IPS-20b (cell line): ENCODE measurements around the gene PCMTD2.

ENCODE experiments used
- H3K27ac ChIP-seq: one replicate; pipeline ENCODE4 v1.5.1; 2013; ENCODE audit warnings: low read length
- H3K27me3 ChIP-seq: 2 replicates; pipeline ENCODE4 v1.6.1; 2013; ENCODE audit warnings: mild to moderate bottlenecking, low read length, inconsistent platforms; ENCODE audit not compliant: insufficient read depth
- H3K36me3 ChIP-seq: 2 replicates; pipeline ENCODE4 v1.6.1; 2013; ENCODE audit warnings: low read depth, mild to moderate bottlenecking, inconsistent platforms, low read length, moderate library complexity; ENCODE audit not compliant: insufficient read depth
- H3K4me1 ChIP-seq: 2 replicates; pipeline ENCODE4 v1.6.1; 2013; ENCODE audit warnings: mild to moderate bottlenecking, control low read depth, inconsistent platforms, low read length, moderate library complexity; ENCODE audit not compliant: insufficient read depth
- H3K4me3 ChIP-seq: 2 replicates; pipeline ENCODE4 v1.5.1; 2013; ENCODE audit warnings: mild to moderate bottlenecking, low read length, inconsistent platforms
- H3K9ac ChIP-seq: 2 replicates; pipeline ENCODE4 v1.6.1; 2013; ENCODE audit warnings: low read depth, mild to moderate bottlenecking, inconsistent platforms, low read length, moderate library complexity
- H3K9me3 ChIP-seq: 2 replicates; pipeline ENCODE4 v1.6.1; 2013; ENCODE audit warnings: mild to moderate bottlenecking, low read depth, low read length, inconsistent platforms; ENCODE audit not compliant: insufficient read depth

Gene PCMTD2

DNA sequence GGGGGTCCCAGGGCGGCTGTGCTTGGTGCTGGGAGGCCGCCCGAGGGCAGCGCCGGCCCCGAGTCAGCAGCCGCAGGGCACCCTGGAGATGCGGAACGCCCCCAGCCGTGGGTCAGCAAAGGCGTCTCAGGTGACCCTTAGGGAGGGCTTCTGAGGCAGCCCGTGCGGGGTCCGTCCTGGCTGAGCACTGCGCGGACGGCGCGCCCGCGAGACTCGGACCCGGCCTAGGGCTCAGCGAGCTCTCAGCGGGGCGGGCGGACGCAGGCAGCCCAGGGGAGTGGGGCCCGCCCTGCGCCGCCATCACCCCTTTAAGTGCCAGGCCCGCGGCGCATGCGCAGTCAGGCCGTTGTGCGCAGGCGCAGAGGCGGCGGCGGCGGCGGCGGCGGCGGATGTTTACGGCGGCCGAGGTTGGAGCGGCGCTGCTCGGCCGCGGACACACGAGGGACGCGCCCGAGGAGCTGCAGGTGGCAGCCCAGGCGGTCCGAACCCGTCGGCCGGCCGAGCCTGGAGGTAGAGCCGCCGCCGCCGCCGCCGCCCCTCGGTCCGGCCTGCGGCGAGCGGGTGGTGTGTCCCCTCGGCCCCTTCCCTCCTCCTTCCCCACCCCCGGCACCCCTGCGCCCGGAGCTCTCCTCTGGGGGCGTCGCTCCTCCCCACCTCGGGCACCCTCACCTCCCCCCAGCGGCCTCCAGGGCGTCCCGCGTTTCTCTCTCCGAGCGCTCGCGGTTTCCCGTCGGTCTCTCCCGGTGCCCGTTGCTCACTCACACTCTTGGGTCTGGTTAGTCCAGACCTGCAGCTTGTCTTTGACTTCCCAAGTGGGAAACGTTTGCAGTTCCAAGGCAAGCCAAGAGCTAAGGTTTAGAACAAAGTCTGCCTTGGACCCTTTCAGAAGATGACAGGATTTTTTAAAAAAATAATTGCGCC lies at the start of gene PCMTD2:
PCMTD2 (plus strand) TSS at position 388 of the 921 bp plus-strand sequence. CDS start 4,218 bp downstream, outside the sequence.
- Histone ChIP-seq H3K27me3 (peaks cover 4% of the 10 kb centered on the region), H3K4me1 (peaks cover 13% of the 10 kb centered on the region), H3K4me3 (peak within 1 kb of the TSS; percentile 94), H3K27ac (no peak within 1 kb of the TSS), H3K36me3 (peaks cover 3% of the 10 kb centered on the region; the same call in 1 of the 2 replicates), H3K9me3 (no peaks in the 10 kb centered on the region), H3K9ac (peak within 1 kb of the TSS; percentile 91)

DNA sequence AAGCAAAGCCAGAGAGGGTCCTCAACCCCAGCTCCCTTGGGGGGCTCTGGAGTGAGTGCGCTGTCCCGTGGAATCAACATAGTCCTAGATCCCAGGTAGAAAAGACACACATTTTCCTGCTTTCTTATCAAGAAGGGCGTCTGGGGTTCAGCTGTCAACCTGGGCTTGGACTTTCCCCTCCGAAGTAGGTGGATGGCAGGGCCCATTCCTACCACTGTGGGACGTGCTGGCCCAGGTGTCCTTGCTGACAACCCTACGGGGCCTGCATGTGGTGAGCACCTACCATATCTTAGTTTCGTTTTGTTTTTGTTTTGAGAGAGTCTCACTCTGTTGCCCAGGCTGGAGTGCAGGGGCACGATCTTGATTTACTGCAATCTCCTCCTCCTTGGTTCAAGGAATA lies 48.9 kb upstream of the PCMTD2 start:
- no peaks in the 10 kb centered on the region for H3K4me1 ChIP-seq
- no peaks in the 10 kb centered on the region for H3K36me3 ChIP-seq
- no peaks in the 10 kb centered on the region for H3K27me3 ChIP-seq
- H3K4me3 ChIP-seq, result no peak overlapping the region
- H3K9me3 ChIP-seq, result no peaks in the 10 kb centered on the region
- no peak overlapping the region for H3K9ac ChIP-seq
- H3K27ac ChIP-seq, result no peak overlapping the region

- Histone ChIP-seq H3K4me3 (no peak overlapping the region), H3K27me3 (no peaks in the 10 kb centered on the region), H3K36me3 (no peaks in the 10 kb centered on the region), H3K9ac (no peak overlapping the region), H3K9me3 (no peaks in the 10 kb centered on the region), H3K27ac (no peak overlapping the region), H3K4me1 (no peaks in the 10 kb centered on the region)
These were observed 47.6 kb upstream of the PCMTD2 start for GRCh38 chr20:64207641-64208590.

- Histone ChIP-seq H3K9ac (no peak overlapping the region), H3K9me3 (no peaks in the 10 kb centered on the region), H3K36me3 (no peaks in the 10 kb centered on the region), H3K4me3 (no peak overlapping the region), H3K27ac (no peak overlapping the region), H3K27me3 (no peaks in the 10 kb centered on the region), H3K4me1 (no peaks in the 10 kb centered on the region)
These were observed 46.4 kb upstream of the PCMTD2 start for GRCh38 chr20:64209148-64209547.

- Histone ChIP-seq H3K4me3 (no peak overlapping the region), H3K9me3 (no peaks in the 10 kb centered on the region), H3K9ac (no peak overlapping the region), H3K36me3 (no peaks in the 10 kb centered on the region), H3K27me3 (no peaks in the 10 kb centered on the region), H3K27ac (no peak overlapping the region), H3K4me1 (no peaks in the 10 kb centered on the region)
These were observed 44.7 kb upstream of the PCMTD2 start for GRCh38 chr20:64210656-64211369.

- no peaks in the 10 kb centered on the region for H3K4me1 ChIP-seq
- no peak overlapping the region for H3K27ac ChIP-seq
- H3K27me3 ChIP-seq, result no peaks in the 10 kb centered on the region
These were observed 43.5 kb upstream of the PCMTD2 start for GRCh38 chr20:64211874-64212658.

GRCh38 chr20:64212755-64213154 lies 42.8 kb upstream of the PCMTD2 start:
- no peak overlapping the region for H3K27ac ChIP-seq
- H3K27me3 ChIP-seq, result no peaks in the 10 kb centered on the region
- H3K4me1 ChIP-seq, result no peaks in the 10 kb centered on the region
- no peak overlapping the region for H3K9ac ChIP-seq
- H3K36me3 ChIP-seq, result no peaks in the 10 kb centered on the region
- no peak overlapping the region for H3K4me3 ChIP-seq
- no peaks in the 10 kb centered on the region for H3K9me3 ChIP-seq

More at GRCh38 chr20:64211874-64212658, 43.5 kb upstream of the PCMTD2 start:
- H3K36me3 ChIP-seq, result no peaks in the 10 kb centered on the region
- H3K4me3 ChIP-seq, result no peak overlapping the region
- H3K9ac ChIP-seq, result no peak overlapping the region
- H3K9me3 ChIP-seq, result no peaks in the 10 kb centered on the region

DNA sequence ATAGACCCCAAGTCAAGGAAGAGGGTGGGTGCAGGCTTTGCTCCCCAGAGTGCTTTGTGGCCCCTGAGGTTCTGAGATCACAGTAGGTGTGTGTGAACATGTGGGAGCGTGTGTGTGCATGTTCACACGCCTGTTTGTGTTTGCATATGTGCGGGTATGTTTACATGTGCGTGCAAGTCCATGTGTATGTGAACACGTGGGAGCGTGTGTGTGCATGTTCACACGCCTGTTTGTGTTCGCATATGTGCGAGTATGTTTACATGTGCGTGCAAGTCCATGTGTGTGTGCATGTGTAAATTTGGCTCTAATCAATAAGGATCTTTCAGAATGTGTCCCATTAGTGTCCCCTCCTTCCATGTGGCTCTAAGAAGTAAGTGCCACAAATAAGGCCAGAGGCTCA lies 41.4 kb upstream of the PCMTD2 start:
- Histone ChIP-seq H3K27me3 (no peaks in the 10 kb centered on the region), H3K36me3 (no peaks in the 10 kb centered on the region), H3K9ac (no peak overlapping the region), H3K27ac (no peak overlapping the region), H3K4me1 (no peaks in the 10 kb centered on the region), H3K9me3 (no peaks in the 10 kb centered on the region), H3K4me3 (no peak overlapping the region)

- H3K36me3 ChIP-seq, result no peaks in the 10 kb centered on the region
- H3K9me3 ChIP-seq, result no peaks in the 10 kb centered on the region
- no peaks in the 10 kb centered on the region for H3K27me3 ChIP-seq
- no peak overlapping the region for H3K27ac ChIP-seq
- no peaks in the 10 kb centered on the region for H3K4me1 ChIP-seq
- no peak overlapping the region for H3K9ac ChIP-seq
- no peak overlapping the region for H3K4me3 ChIP-seq
These were observed 40.6 kb upstream of the PCMTD2 start for GRCh38 chr20:64214952-64215351.

GRCh38 chr20:64216036-64216435 lies 39.5 kb upstream of the PCMTD2 start:
- Histone ChIP-seq H3K9me3 (no peaks in the 10 kb centered on the region), H3K36me3 (no peaks in the 10 kb centered on the region), H3K27ac (no peak overlapping the region), H3K4me1 (no peaks in the 10 kb centered on the region), H3K4me3 (no peak overlapping the region), H3K27me3 (no peaks in the 10 kb centered on the region), H3K9ac (no peak overlapping the region)
